GM18951 (cell line): ENCODE data around the gene MYLK2.
"Not testable (repeated sequence)": the region's sequence is repeated elsewhere in the genome, so short reads cannot be mapped to it uniquely, and the experiment has no call there.

Source experiments
- POLR2A ChIP-seq: IDR thresholded peaks from 4 replicates; pipeline ENCODE4 v1.6.1; 2011; ENCODE audit warnings: mild to moderate bottlenecking; ENCODE audit not compliant: insufficient read length, insufficient read depth; ENCODE audit errors: extremely low read depth
- in situ Hi-C: fragments of 300-500 bp; cut with MboI; formaldehyde crosslinking; loops from one replicate; pipeline ENCODE4 v1.12.0; 2022; ENCODE audit warnings: low sequenced_read_pairs, mixed read lengths, inconsistent platforms; ENCODE audit not compliant: unreplicated experiment

Gene MYLK2

DNA sequence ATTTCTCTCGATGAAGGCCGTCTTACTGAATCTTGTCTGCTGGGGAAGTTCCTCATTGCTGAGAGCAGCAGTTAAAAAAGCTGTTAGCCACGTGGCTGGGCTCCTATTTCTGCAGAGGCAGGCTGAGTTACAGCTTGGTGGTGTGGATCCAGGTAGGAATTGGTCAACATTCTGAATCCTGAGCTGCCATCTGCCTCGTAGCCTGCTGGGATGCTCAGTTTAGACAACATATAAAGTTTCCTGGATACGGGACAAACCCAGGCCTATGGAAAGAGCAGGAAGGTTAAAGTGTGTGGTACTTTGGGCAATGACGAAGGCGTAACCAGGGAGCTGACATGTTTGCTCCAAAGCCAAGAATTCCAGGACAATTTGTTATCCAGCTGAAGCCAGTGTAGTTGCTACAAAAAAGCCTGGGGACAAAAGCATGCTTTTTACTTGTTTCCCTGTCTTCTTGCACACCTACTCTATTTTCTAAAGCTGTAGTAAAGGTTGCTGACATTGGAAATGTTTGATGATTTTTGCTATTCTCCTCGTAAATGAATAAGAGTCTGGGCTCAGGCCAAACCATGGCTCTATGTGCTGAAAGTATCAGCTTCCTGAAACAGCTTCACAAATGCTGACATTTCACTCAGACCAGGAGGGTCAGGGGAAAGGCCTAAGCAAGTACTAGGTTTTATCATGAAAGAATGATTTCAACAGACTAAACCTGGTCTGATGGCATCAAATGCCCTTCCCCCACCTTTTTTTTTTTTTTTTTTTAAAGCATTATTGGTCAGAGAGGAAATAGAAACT is 12.4 kb upstream of the MYLK2 start:
- no peak for TF ChIP-seq POLR2A
- in situ Hi-C loops = no loop called here

DNA sequence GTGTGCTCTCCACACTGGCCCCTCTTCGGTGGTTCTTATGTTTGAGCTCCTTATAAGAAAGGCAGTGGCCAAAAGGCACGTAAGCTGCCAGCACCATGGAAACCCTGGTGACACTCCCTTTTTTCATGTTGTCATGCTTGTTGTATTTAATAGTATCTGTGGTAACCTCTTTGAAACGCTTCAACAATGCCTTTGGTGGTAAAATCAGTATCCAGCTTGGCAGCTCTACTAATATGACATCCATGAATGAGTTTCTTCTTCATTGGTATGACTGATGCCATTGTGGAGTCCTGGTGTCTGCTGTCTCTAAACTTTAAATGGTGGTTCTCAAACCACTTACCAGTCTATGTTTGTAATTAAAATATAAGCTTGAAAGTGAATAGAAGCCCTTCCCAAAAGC is 10.7 kb upstream of the MYLK2 start:
- TF ChIP-seq POLR2A = no peak
- in situ Hi-C loops = no loop called here

- TF ChIP-seq POLR2A = no peak
- in situ Hi-C loops = no loop called here
Observed at GRCh38 chr20:31809661-31810060, 9.5 kb upstream of the MYLK2 start.

DNA sequence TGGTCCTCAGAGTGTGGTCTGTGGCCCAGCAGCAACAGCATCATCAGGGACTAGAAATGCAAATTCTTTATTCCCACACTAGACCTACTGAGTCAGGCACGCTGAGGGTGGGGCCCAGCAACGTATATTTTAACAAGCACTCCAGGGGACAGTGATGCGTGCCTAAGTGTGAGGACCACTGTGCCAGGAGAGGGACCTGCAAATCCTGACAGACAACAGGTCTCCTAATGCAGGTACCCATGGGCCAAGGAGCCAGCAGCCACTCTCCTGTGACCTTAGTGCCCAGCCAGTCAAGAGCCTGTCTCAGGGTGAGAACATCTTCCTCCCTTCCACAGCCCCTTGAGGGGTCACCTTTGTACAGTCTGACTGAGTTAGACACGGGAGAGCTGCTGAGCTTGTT is 8.0 kb upstream of the MYLK2 start:
- no peak for TF ChIP-seq POLR2A
- in situ Hi-C loops = no loop called here

GRCh38 chr20:31811796-31812728 is 7.1 kb upstream of the MYLK2 start:
- in situ Hi-C loops = no loop called here
- no peak for TF ChIP-seq POLR2A

GRCh38 chr20:31813611-31814010 is 5.5 kb upstream of the MYLK2 start:
- no peak for TF ChIP-seq POLR2A
- in situ Hi-C loops = no loop called here

- in situ Hi-C loops = not testable (repeated sequence)
Observed at GRCh38 chr20:31814142-31814541, 5.0 kb upstream of the MYLK2 start.

DNA sequence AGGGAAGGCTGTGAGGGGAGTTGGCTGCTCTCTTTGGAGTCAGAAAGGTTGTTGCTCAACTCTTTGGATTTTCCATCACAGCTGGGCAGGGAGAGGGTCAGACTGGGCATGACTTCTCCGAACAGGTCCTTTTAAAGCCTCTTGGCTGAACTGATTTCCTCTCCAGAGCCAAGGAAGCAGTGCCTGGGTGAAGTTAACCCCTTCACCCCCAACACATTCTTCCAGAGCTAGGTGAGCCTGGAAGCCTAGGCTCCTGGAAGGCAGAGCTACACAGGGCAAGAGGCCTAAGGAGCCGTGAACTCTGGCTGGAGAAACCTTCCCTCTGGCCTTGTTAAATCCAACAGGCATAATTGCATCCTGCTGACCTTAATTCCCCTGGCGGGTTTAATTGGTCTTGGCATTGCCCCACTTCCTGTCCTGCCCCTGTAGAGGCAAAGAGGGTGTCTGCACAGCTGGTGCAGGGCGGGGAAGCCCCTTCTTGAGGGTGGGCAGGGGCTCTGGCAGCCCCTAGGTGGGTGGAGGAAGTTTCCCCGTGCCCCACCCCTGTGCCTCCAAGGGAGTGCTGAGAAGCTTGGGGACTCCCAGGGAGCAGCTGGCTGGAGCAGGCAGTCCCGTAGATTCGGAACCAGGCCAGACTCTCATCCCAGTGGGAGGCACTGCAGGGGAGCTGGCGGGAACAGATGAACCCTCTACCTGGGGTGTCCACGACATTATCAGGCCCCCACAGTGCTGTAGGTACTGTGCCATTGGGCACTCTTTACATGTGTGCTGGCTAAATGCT is 3.6 kb upstream of the MYLK2 start:
- in situ Hi-C loops = no loop called here

DNA sequence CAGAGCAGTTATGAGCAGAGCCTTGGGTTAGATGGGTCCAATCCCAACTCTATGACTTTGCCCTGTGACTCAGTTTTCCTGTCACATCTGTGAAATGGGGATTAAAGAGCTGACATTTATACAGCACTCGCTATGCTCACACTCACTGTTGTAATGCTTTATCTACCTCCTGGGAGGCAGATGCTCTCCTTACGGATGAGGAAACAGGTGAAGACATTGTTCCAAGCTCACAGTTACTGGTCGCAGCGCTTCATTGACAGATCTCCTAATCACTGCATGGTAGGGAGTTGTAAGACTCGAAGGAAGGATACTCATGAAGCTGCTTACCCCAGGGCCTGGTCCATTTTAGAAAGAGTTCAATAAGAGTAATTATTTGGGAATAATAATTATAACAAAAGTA is 2.9 kb upstream of the MYLK2 start:
- in situ Hi-C loops = no loop called here
- TF ChIP-seq POLR2A = no peak

More for the DNA sequence above, 3.6 kb upstream of the MYLK2 start:
- TF ChIP-seq POLR2A = no peak

GRCh38 chr20:31817461-31817860 is 1.7 kb upstream of the MYLK2 start:
- in situ Hi-C loops = no loop called here
- no peak for TF ChIP-seq POLR2A

- no peak for TF ChIP-seq POLR2A
- in situ Hi-C loops = no loop called here
Observed at GRCh38 chr20:31818376-31818908, 714 bp upstream of the MYLK2 start.

GRCh38 chr20:31820228-31820627 is 1.1 kb downstream of the MYLK2 start:
- no peak for TF ChIP-seq POLR2A
- in situ Hi-C loops = loop anchor here (10.0 kb wide), 1 partner anchor 275 kb away; no protein-coding TSS in a partner anchor

- in situ Hi-C loops = loop anchor here (10.0 kb wide), 1 partner anchor 273 kb away; no protein-coding TSS in a partner anchor
- TF ChIP-seq POLR2A = no peak
Observed at GRCh38 chr20:31821427-31821826, 2.3 kb downstream of the MYLK2 start.
